HG03108 (cell line): ENCODE results near the gene MKRN2.
"Not testable (repeated sequence)": the region's sequence is repeated elsewhere in the genome, so short reads cannot be mapped to it uniquely, and the experiment has no call there.

Source experiments
- ATAC-seq: cut with Tn5 transposase; IDR thresholded peaks from one replicate; pipeline ENCODE4 v1.9.1; 2021; ENCODE audit warnings: moderate library complexity; ENCODE audit not compliant: unreplicated experiment

Gene MKRN2

GRCh38 chr3:12629560-12629959 lies 72.7 kb downstream of the MKRN2 start:
- no peak for ATAC-seq

- ATAC-seq: no peak
Observed at GRCh38 chr3:12630292-12630691, 73.4 kb downstream of the MKRN2 start.

DNA sequence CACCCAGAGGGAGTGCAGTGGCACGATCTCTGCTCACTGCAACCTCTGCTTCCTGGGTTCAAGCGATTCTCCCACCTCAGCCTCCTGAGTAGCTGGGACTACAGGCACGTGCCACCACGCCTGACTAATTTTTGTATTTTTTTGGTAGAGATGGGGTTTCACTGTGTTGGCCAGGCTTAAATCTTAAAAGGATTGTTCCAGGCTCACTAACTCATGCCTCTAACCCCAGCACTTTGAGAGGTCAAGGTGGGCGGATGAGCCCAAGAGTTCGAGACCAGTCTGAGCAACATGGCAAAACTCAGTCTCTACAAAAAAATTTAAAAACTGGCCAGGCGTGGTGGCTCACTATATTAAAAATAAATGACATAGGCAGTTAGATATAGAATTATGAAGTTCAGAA lies 74.0 kb downstream of the MKRN2 start:
- not testable (repeated sequence) for ATAC-seq

GRCh38 chr3:12632523-12632922 lies 75.6 kb downstream of the MKRN2 start:
- ATAC-seq: no peak

GRCh38 chr3:12633108-12633507 lies 76.2 kb downstream of the MKRN2 start:
- ATAC-seq: no peak
